ENCODE measurements around the gene KDM1B.

GRCh38 chr6:18262702-18263417 lies 107.6 kb downstream of the KDM1B start:
- TF ChIP-seq EZH2 (IDR thresholded peaks at IDR 0.05) (no peak), CTCF (IDR thresholded peaks at IDR 0.05) (no peak), EZH2phosphoT487 (IDR thresholded peaks at IDR 0.05) (no peak)

Data from neural progenitor cell (in vitro differentiated cells).